DMS 273 treated with DMSO at 0.1 percent for 48 hours (cell line): Measurements from ENCODE around the gene OTOG.

Source experiments
- DNase-seq: peaks from one replicate; lab custom pipeline; 2025; lab: John Stamatoyannopoulos, UW

Gene OTOG

DNA sequence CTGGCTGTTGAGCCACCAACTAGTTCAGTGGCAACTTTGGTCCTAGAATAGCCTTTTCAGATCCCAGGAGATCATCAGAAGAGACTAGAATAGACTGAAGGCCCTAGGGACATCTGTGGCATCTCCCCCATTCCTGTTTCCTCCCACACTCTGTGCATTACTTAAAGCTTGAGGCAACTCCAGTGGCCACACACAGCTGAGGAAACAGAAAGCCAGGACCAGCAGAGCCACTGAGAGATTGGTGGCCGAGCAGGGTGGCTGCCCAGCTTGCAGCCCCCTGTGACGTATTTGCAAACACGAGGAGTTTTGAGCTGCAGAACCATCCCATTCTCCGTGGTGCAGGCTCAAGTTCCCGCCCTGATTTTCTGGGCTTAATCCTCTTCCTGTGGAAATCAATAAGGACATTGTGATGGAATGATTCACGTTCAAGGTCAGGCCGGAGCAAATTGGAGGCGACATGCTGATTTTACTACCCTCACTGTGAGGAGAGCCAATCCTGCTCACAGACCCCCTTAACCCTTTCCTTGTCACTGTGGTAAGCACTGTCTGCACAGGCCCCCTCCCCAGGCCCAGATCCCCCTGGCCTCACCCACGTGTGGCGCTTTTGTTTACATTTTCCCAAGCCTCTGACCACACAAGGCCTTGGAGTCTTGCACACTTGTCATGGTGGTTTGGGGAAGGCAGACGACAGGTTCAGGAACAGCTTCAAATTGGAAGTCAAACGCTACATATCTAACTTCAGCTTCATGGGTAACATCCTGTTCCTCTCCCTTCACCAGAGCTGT is 103.3 kb downstream of the OTOG start:
- no peak for DNase-seq

GRCh38 chr11:17651061-17651460 is 104.0 kb downstream of the OTOG start:
- no peak for DNase-seq

GRCh38 chr11:17651681-17652080 is 104.6 kb downstream of the OTOG start:
- DNase-seq = no peak

- DNase-seq = no peak
Measured at GRCh38 chr11:17652556-17652955, 105.5 kb downstream of the OTOG start.

GRCh38 chr11:17653611-17654010 is 106.6 kb downstream of the OTOG start:
- DNase-seq = peak; percentile 10

- no peak for DNase-seq
Measured at GRCh38 chr11:17655682-17656081, 108.6 kb downstream of the OTOG start.

GRCh38 chr11:17658211-17658610 is 111.2 kb downstream of the OTOG start:
- no peak for DNase-seq

DNA sequence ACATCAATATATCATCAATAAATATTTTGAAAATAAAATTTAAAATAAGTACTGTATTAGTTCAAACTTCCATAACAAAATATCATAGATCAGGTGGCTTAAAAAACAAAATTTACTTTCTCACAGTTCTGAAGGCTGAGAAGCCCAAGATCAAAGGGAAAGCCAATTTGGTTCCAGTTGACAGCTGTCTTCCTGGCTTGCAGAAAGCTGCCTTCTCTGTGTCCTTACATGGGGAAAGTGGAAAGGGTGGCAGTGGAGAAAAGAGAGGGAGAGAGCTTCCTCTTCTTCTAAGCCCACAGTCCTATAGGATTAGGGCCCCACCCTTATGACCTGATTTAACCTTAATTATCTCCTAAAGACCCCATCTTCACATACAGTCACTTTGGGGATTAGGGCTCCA is 121.1 kb downstream of the OTOG start:
- no peak for DNase-seq

DNA sequence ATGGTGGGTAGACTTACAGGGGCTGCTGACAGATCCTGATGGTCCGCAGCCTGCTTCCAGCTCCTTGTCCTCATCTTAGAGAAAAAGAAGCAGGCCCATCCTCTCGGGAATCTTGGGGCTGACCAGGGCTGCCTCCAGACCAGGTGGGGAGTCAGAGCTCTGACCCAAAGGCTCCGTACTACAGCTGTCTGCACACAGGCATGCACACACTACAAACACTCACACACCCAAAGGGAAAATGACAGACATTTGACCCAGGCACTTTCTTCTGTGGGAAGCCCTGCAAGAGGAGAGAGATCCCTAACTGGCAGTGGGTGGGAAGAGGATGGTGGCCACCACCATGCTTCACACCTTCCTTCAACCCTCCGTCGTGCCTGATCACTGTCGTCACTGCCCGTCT is 125.4 kb downstream of the OTOG start:
- no peak for DNase-seq

GRCh38 chr11:17673951-17674350 is 126.9 kb downstream of the OTOG start:
- no peak for DNase-seq

GRCh38 chr11:17682848-17683247 is 135.8 kb downstream of the OTOG start:
- no peak for DNase-seq

- no peak for DNase-seq
Measured at GRCh38 chr11:17683377-17684161, 136.5 kb downstream of the OTOG start.

GRCh38 chr11:17684550-17684949 is 137.5 kb downstream of the OTOG start:
- no peak for DNase-seq

DNA sequence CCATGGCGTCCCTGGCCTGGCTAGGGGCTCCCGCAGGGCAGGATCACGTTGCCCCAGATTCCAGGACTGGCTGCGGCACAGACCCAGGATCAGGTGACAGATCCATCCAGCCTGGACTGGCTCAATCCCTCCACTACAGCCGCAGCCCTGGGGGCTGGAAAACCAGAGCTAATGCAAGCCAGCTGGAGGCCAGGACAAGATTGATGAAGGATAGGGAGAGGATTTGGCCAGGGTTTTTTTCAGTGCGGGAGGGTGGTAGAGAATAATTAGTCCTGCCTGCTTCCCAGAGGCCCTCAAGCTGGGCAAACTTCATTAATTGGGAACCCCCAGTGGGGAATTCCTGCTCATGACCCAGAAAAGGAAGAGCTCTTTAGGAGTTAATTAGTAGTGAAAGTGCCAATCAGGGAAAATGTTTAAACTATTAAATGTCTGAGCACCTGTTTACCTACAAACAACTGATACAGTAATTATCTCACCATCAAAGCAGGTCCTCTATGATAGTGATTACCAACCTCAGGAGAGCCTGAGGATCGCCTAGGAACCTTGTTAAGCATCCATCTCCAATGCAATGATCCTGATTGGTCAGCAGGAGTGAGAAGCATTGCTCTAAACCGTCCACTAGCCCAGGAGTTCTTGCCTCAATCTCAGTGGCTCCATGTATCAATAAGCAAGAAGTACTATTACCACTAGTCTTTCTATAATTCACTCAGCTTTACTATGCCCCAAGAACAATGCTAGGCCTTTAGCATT is 139.3 kb downstream of the OTOG start:
- DNase-seq = no peak

GRCh38 chr11:17687946-17688670 is 141.0 kb downstream of the OTOG start:
- no peak for DNase-seq

DNA sequence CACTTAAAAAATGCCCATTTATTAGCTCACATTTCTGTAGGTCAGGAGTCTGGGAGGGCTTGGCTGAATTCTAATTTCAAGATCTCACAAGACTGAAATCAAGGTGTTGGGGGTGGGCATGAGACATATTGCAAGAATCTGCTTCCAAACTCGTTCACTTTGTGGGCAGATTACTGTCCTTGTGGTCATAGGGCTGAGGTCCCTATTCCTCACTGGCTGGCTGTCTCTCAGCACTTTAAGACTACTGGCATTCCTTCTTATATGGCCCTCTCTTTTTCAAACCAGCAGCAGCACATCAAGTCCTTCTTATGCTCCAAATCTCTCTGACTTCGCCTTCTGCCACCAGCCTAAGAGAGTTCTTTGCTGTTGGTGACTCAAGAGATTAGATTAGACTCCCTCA is 144.5 kb downstream of the OTOG start:
- no peak for DNase-seq

DNA sequence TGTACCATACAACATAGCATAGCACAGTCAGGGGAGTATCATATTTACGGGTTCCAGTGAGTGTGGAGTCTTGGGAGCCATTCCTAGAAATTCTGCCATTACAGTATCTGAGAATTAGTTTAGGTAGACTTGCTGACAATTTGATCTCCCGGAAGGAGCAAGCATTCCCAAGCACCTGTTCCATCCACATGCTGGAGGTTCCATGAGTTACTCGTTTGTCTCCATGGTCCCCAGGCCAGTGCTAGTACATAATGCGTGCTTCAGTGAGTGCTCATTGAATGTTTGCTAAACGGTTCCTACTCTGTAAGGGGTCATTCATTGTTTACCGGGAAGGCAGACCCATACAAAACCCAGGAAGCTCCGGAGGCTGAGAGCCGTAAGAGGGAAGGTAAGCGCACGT is 144.9 kb downstream of the OTOG start:
- no peak for DNase-seq

- DNase-seq = no peak
Measured at GRCh38 chr11:17692931-17693330, 145.9 kb downstream of the OTOG start.

DNA sequence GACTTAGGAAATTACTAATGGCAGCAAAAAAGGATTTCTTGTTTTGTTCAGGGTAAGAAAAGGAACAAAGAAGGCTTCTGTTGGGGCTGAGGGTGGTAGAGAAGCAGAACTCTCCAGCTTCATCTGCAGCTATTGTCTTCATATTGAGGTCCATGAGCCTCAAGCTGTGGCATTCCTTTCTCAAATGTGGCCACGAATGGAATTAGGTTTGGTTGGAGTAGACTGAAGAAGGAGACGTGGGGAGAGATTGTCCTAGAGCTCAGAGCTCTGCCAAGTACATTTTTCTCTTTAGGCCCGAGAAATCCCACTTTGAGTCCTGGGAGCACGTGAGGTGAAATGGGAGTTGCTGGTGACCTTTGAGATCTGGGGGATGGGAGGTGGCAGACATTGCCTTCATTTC is 146.5 kb downstream of the OTOG start:
- DNase-seq = no peak

- no peak for DNase-seq
Measured at GRCh38 chr11:17694494-17695110, 147.5 kb downstream of the OTOG start.
